Stimulated activated CD8-positive, alpha-beta memory T cell treated with anti-CD3 and anti-CD28 coated beads, Interleukin-7, amount 100 ng/mL, for 4 hours (primary cell): ENCODE data around the gene R3HDM2.
A peak's percentile ranks its signal among the peaks of the same experiment; 100 is the strongest.
"Not testable (repeated sequence)": the region's sequence is repeated elsewhere in the genome, so short reads cannot be mapped to it uniquely, and the experiment has no call there.

Experiments used
- DNase-seq, 2 donors: peaks; one replicate each; pipeline ENCODE4 v3.0.0-alpha.2; 2020; ENCODE audit warnings: low read depth in 2 of 2

Gene R3HDM2

DNA sequence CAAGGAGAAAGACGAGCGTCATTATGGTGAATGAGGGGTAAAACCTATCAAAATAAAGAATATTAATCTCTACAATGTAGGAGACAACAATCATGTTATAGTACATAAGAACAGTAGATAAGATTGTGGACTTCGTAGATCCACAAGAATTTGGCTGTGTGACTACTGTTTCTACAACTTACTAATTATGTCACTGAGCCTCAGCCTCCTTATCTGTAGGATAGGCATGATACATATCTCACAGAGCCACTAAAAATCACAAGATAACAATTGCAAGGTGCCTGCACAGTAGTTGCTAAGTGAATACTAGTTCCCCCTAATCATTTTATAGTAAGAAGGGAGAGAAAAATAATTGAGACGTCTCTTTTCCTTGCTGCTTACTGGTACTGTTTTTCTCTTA is 101.6 kb downstream of the R3HDM2 start:
- DNase-seq = no peak

DNA sequence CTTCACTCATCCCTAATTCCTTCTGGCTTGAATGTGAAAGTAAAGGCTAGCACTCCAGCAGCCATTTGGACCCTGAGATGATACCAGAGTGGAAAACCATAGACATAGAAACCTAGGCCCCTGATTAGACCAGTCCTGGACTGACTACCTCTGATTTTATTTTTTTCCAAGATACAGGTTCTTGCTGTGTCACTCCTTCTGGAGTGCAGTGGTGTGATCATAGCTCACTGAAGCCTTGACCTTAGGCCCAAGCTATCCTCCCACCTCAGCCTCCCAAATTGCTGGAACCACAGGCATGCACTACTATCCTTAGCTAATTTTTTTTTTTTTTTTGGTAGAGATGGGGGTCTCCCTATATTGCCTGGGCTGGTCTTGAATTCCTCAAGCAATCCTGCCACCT is 105.4 kb downstream of the R3HDM2 start:
- no peak for DNase-seq

DNA sequence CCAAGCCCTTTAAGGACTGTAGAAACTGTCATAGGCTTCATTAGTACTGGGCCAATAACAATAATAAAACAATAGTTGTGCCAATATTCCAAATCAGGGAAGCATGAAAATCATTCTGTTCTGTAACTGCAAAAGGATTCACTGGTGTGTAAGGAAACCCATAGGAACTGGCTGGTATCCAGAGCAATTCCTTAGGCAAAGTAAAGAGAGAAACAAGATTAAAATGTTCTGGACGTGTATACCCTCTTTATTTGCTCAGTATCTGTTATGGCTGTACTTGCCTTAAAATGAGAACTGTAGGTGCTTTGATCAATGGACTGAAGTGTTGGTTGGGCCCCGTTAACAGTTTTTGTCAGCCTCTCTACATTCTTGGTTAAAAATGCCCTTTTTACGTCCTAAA is 107.4 kb downstream of the R3HDM2 start:
- no peak for DNase-seq

DNA sequence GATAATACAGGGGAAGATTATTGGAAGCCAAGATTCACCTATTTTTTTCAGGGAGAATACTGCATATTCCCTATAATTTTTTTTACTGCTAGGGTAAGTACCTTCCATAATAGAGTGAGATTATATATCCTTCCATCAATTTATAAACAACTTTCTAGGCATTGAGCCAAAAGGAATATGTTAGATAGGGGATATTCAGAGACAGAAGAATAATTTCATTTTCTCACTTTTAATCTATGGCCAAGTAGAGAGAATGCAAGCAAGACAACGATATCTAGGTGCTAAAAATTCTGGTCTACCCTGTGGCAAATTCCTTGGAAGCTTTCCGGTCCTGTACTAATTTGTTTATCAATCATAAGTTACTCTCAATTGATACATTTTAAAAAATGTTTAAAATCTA is 110.2 kb downstream of the R3HDM2 start:
- no peak for DNase-seq

DNA sequence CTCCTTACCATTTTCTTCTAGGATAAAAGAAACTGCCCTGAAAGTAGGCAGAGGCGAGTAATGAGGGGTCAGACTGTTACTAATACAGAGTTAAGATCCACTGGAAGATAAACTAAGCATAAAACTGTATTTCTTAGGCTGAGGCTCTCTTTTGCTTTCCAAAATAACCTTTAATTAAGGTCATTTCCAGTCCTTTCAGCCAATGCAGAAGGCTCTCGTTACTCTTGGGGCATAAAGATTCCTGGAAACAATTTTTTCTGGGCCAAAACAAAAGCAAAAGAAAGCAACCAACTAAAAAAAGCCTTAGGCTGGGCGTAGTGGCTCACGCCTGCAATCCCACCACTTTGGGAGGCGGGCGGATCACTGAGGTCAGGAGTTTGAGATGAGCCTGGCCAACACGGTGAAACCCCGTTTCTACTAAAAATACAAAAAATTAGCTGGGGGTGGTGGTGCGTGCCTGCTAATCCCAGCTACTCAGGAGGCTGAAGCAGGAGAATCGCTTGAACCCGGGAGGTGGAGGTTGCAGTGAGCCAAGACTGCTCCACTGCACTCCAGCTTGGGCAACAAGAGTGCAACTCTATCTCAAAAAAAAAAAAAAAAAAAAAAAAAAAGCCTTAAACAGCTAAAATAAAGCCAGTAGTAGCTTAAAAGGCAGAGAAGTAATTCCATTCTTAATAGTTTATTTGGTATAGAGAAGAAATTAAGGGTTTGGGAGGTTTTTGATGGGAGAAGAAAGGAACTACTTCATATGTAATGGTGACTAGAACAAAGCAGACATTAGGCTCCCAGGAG is 111.0 kb downstream of the R3HDM2 start:
- DNase-seq = no peak

DNA sequence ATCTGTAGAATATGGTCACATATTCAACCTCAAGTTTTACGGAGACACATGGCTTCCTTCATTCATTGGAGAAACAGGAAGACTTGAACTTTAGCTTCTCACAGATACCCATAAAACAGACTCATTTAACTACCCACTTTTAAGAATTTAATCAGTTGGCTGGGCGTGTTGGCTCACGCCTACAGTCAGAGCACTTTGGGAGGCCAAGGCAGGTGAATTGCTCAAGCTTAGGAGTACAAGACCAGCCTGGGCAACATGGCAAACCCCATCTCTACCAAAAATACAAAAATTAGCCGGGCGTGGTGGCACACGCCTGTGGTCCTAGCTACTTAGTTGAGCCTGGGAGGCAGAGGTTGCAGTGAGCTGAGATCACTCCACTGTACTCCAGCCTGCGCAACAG is 115.2 kb downstream of the R3HDM2 start:
- DNase-seq = no peak

DNA sequence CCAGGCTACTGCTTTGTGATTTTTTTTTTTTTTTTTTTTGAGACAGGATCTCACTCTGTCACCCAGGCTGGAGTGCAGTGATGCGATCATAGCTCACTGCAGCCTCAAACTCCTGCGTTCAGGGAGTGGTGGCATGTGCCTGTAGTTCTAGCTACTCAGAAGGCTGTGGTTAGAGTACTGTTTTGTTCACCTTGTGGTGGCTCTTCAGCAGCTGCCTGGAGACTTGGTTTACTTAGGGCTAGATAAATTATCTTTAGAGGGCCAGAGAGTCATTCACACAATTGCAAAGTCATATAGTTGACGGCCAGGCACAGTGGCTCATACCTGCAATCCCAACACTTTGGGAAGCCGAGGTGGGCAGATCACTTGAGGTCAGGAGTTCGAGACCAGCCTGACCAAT is 118.6 kb downstream of the R3HDM2 start:
- not testable (repeated sequence) for DNase-seq

DNA sequence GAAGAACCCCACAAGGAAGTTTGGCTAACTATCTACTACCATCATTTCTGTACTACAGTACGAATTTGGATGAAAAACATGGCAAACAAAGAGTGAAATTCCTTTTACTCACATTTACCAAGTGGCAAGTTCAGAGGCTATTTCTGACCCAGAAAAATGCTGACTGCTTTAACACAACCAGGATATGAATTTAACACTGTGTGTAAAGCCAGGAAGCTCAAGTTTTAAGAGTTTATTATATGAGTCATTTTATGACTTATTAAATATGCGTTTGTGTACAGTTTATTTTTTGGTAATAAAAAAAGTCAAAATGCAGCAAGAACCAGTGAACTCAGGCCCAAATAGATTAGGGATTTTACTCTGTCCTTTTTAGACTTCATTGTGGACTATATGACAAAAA is 121.4 kb downstream of the R3HDM2 start:
- DNase-seq = no peak

DNA sequence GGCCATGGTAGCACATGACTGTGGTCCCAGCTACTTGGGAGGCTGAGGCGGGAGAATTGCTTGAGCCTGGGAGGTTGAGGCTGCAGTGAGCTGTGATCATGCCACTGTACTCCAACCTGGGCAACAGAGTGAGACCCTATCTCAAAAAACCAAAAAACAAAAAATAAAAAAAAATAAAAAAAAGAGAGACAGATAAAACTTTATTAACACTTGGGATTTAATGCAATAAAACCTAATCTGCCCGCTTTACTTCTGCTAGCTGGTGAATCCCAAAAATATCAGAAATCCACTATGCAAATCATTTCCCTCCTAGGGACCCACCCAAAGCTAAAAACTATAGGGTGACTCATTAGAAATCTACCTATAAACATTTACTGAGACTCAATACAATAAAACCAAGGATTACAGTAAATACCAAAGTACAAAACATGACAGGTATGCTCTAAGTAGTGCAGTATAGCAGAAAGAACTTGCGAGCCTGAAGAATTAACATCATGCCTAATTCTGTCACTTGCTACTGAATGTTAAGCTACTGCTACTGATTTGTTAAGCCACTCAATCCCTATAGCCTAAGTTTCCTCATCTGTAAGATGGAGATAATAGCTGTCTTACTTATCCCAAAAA is 129.8 kb downstream of the R3HDM2 start:
- DNase-seq = no peak

DNA sequence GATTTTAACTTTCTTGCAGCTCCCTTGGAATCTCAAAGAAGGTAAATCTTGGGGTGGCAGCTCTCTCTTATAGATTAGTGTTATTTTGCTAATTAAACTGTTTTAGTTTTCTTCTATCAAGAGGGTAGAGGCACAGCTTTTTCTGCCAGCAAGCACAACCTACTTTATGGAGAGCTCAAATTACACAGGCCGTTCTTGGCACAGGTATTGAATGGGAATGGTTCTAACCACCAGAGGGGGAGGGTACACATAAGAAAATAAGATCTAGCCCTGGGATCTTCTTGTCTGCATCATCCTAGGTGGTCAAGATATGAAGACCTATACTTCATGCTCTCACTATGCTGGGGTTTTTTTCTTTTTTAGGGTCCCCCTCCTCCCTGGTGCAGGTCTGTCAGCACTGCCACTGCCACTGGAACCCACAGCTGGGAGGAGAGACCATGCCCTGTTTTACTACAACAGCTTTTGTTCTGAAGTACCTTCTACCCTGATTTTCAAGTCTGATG is 131.3 kb downstream of the R3HDM2 start:
- no peak for DNase-seq

DNA sequence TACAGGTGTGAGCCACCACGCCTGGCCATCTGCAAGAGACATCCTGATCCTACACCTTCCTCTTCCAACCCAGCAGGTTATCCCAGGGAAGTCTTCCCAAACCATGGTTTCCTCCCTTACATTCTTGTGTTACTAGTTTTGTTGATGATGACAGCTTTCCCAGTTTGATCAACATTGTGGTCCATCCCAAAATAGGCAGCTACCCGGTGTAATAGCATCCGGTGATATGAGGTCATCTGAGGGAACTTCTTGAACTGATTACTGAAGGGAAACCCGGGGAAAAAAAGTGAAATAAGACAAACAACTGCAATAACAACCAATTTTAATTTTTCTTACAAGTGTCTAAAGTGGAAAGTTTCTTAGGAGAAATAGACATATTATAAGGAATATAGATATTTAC is 134.6 kb downstream of the R3HDM2 start:
- no peak for DNase-seq

DNA sequence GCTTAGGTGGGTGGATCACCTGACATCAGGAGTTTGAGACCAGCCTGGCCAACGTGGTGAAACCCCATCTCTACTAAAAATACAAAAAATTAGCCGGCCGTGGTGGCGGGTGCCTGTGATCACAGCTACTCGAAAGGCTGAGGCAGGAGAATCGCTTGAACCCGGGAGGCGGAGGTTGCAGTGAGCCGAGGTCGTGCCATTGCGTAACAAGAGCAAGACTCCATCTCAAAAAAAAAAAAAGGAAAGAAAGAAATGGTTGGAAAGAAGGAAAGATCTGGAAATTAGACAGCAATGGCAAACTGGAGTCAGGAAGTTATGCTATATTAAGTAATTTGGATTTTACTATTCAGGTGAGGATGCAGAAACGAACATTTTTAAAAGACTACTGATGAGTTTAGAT is 148.8 kb downstream of the R3HDM2 start:
- not testable (repeated sequence) for DNase-seq

DNA sequence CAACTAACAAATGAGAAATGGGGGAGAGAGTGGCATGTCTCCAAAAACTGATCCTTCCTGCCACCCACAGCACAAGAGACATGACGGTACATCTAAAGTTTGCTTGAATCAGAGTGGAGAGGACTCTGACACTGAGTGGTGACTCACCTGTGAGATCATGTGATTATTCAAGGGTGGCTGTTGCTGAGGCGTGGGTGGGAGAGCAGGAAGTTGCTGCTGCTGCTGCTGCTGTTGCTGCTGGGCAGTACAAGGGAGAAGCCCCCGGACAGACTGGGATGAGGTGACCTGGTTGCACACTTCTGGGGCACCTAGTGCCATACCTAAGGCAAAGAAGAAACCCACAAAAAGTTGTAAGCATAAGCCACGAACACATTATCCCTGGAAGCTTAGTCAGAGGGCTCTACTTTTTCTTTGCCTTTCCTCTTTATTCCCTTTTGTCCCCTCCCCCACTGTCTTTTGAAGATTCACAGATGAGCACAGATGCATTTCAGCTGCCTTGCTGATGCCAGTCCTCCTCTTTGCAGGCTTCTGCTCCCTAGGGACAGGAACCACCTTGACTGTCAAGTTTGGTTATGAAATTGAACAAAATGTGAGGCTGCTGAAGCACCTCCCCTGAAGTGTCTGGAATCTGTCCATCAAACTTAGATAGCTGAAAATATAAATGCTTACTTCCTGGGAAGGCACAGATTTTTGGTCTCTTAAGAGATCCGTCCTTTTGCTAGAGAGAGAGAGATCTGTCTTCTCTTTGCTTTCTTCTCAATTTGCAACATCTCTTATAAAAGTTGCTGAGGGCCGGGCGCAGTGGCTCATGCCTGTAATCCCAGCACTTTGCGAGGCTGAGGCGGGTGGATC is 150.4 kb downstream of the R3HDM2 start:
- DNase-seq = peak; percentile 59 to 75

DNA sequence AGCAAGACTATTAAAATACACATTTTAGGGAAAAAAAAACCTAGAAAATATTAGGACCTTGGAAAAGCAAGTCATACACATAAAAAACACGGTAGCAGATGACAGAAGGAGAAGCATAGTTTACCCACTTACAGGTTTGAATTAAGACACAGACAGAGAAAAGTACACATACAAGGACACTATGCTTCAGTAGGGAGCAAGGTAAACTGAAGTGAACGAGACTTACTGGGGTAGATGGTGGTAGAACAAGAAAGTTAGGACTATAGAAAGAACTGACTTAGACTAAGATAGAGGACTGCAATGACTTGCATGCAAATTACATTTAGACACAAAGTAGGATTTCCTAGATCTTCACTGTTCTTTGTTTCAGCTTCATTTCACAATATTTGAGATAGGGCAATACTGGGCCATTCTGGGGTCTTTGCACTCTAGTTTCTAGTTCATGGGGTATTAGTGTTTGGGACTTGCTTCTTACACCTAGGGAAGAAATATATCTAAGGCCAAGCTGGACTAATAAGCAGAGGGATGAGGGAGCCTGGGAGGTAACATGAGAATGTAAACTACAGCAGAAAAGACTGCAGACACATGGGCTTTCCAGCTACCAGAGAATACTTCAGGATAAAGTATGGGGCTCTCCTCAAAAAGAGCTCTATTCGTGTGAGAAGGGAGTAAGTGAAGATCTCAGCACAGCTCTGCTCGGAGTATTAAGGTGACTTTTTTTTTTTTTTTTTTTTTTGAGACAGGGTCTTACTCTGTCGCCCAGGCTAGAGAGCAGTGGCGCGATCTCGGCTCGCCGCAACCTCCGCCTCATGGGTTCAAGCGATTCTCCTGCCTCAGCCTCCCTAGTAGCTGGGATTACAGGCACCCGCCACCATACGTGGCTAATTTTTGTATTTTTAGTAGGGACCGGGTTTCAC is 152.1 kb downstream of the R3HDM2 start:
- no peak for DNase-seq

DNA sequence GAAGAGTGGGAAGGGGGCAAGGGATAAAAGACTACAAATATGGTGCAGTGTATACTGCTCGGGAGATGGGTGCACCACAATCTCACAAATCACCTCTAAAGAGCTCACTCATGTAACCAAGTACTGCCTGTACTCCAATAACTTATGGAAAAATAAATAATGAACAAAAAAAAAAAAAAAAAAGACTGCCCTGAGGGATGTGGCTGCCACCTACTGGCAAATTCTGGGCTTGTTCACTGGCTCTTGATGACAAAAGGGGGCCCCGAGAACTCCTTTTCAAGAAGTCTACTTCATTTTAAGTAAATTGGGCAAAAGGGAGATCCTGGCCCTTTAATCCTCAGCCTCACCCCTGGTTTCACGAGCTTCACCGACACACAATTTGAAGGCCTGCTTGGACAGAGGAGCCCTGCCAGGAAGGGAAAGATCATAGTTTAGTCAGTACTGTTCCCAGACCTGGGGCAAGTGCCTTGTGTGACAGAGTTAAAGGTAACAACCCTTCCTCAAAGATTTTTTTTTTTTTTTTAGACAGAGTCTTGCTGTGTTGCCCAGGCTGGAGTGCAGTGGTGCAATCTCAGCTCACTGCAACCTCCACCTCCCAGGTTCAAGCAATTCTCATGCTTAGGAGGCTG is 153.8 kb downstream of the R3HDM2 start:
- no peak for DNase-seq

DNA sequence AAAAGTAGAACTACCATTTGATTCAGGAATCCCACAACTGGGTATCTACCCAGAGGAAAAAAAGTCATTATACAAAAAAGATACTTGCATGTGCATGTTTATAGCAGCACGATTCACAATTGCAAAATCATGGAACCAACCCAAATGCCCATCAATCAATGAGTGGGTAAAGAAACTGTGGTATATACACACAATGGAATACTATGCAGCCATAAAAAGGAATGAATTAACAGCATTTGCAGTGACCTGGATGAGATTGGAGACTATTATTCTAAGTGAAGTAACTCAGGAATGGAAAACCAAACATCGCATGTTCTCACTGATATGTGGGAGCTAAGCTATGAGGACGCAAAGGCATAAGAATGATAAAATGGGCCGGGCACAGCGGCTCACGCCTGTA is 154.6 kb downstream of the R3HDM2 start:
- not testable (repeated sequence) for DNase-seq

DNA sequence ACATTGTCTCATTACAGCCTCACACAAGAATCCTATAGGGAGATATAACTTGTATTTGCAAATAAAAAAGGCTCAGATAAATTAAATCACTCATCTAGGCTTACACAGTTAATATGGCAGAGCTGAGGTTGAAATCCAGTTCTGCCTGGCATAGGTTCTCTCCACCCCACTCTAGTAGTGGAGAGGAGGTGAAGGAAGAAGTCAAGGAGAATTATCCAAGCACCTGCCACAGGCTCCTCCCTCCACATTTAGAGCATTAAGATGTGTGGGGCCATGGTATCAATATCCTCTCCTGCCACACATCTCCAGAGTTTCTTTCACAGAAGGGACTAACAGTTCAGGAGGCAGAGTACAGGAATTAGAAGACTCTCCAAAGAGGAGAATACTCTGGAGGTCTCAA is 157.3 kb downstream of the R3HDM2 start:
- no peak for DNase-seq

DNA sequence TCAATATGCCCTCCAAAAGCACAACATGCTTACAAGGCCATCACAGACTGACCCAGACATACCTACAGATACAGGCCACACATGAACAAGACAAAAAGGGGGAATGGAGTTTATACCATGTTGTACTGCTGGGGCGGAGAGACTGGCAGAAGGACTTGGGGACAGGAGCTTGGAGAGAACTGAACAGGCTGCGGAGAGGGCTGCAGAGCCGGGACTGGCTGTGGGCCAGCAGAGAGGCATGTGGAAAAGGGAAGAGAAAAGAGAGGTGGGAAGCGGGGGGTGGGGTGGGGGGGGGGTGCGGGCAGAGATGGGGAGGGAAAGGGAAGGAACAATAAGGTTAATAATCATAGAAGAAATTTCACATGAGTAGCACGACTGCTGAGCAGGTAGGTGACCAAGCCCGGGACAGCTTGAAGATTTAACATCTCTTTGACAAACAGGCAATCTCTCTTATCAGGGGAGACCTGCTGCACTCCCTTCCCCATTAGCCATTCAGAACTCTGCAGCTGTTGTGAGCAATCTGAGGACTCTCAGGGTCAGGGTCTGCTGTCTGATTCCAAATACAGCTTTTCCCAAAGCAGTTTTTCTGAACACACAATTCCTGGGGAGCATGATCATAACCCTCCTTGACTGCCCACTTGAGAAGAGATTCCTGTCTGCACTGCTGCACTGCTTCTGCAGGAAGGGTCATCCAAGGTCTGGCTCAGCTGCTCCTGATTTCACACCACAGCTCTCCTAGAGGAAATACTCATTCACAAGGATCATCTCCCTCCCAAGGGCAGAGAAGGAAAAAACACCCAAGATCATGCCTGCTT is 158.3 kb downstream of the R3HDM2 start:
- DNase-seq = no peak

DNA sequence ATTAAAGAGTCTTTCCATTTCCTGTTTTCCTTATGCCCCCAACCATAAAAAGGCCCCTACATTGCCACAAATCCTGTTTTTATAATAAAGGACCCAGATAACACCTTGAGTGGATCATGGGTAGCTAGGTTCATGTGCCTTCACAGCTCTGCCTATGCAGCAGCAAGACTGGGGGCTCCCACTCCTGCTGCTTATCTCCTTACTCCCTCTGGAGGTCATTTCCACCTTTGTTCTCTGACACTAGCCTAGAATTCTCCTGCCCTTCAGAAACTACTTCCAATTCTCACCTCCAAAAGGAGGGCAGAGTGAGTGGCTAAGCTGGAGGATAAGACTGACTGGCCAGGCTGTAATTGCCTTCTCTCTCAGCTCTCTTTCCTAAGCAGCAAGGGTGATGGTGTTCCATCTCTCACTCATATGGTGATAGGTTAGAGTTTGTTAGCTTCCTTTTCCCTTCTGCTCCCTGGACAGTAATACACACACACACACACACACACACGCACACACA is 159.8 kb downstream of the R3HDM2 start:
- no peak for DNase-seq

DNA sequence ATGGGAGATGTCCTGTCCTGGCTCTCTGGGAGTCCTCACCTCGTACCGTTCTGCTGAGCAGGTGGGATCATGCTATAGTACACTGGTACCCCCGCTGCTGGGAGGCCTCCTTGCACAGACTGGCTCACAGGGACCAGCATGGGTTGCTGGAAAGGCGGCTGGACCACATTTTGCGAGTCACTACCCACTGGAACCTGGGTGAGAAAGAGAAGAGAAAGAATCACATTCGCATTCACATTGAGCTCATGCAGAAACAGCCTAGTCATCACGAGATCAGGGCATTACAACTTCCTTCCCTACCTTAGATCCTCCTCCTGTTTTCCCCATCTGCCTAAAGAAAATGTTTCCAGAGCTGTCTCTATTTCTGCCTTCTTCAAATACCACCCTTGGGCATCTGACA is 162.6 kb downstream of the R3HDM2 start:
- no peak for DNase-seq
